DOHH2 (cell line): Measurements from ENCODE around the gene CCDC32.

ENCODE experiments used
- H3F3A ChIP-seq: fragments of 200-600 bp; sonication (generic), shearing (Covaris generic); 2 replicates; pipeline ENCODE4 v1.6.0; 2016; ENCODE audit warnings: antibody characterized with exemption, mild to moderate bottlenecking; ENCODE audit not compliant: control insufficient read depth, insufficient read depth
- H3K27ac ChIP-seq: fragments of 200-600 bp; sonication (generic); 2 replicates; pipeline ENCODE4 v1.5.1; 2014; ENCODE audit warnings: low read depth, mild to moderate bottlenecking, low read length, moderate library complexity
- H3K27me3 ChIP-seq: fragments of 200-600 bp; sonication (generic); 2 replicates; pipeline ENCODE4 v1.6.1; 2014; ENCODE audit warnings: mild to moderate bottlenecking, low read length, mixed read lengths; ENCODE audit not compliant: control insufficient read depth
- H3K36me3 ChIP-seq: fragments of 200-600 bp; sonication (generic); 2 replicates; pipeline ENCODE4 v1.6.1; 2014; ENCODE audit warnings: mild to moderate bottlenecking, low read length, moderate library complexity, mixed read lengths; ENCODE audit not compliant: control insufficient read depth
- H3K4me1 ChIP-seq: fragments of 200-600 bp; sonication (generic); 2 replicates; pipeline ENCODE4 v1.6.1; 2014; ENCODE audit warnings: mild to moderate bottlenecking, low read length, mixed read lengths; ENCODE audit not compliant: control insufficient read depth
- H3K4me2 ChIP-seq: fragments of 200-600 bp; sonication (generic); 2 replicates; pipeline ENCODE4 v1.6.0; 2014; ENCODE audit warnings: mild to moderate bottlenecking, low read length, moderate library complexity
- H3K4me3 ChIP-seq: fragments of 200-600 bp; sonication (generic); 2 replicates; pipeline ENCODE4 v1.5.1; 2014; ENCODE audit warnings: mild to moderate bottlenecking, low read length, mixed read lengths
- H3K79me2 ChIP-seq: fragments of 200-600 bp; sonication (generic); 2 replicates; pipeline ENCODE4 v1.6.1; 2014; ENCODE audit warnings: mild to moderate bottlenecking, low read length, mixed read lengths; ENCODE audit not compliant: control insufficient read depth
- H3K9me2 ChIP-seq: fragments of 200-600 bp; sonication (generic); replicated peaks from 2 replicates; pipeline ENCODE4 v1.6.1; 2014; ENCODE audit warnings: mild to moderate bottlenecking, low read length, mixed read lengths; ENCODE audit not compliant: control insufficient read depth
- H3K9me3 ChIP-seq: fragments of 200-600 bp; sonication (generic); 2 replicates; pipeline ENCODE4 v1.6.1; 2014; ENCODE audit warnings: antibody characterized with exemption, low read length, mixed read lengths; ENCODE audit not compliant: control insufficient read depth, insufficient read depth
- H4K20me1 ChIP-seq: fragments of 200-600 bp; sonication (generic); 2 replicates; pipeline ENCODE4 v1.6.0; 2014; ENCODE audit warnings: low read depth, mild to moderate bottlenecking, antibody characterized with exemption, low read length, moderate library complexity; ENCODE audit not compliant: control insufficient read depth, insufficient read depth
- CTCF ChIP-seq: fragments of 200-600 bp; sonication (generic); IDR thresholded peaks from one replicate; pipeline ENCODE4 v1.5.1; 2014; ENCODE audit warnings: antibody characterized with exemption, mild to moderate bottlenecking, low read depth, low read length; ENCODE audit not compliant: poor library complexity, severe bottlenecking
- EZH2phosphoT487 ChIP-seq: fragments of 200-600 bp; sonication (generic); IDR thresholded peaks from 2 replicates; pipeline ENCODE4 v1.6.1; 2017; ENCODE audit warnings: borderline replicate concordance, mild to moderate bottlenecking, antibody characterized with exemption, low read length, moderate library complexity, mixed read lengths

CCDC32 gene

GRCh38 chr15:40523611-40524010, 41.2 kb downstream of the CCDC32 start:
- H4K20me1 ChIP-seq = no peaks in the 10 kb centered on the region
- H3F3A ChIP-seq = no peaks in the 10 kb centered on the region; the same call in 1 of the 2 replicates
- H3K4me2 ChIP-seq = no peak overlapping the region
- no peak overlapping the region for H3K27ac ChIP-seq
- no peaks in the 10 kb centered on the region for H3K79me2 ChIP-seq
- H3K27me3 ChIP-seq = peaks cover 16% of the 10 kb centered on the region
- no peaks in the 10 kb centered on the region for H3K9me2 ChIP-seq
- H3K36me3 ChIP-seq = no peaks in the 10 kb centered on the region
- no peak overlapping the region for H3K4me3 ChIP-seq
- TF ChIP-seq CTCF = no peak
- TF ChIP-seq EZH2phosphoT487 = no peak
- H3K9me3 ChIP-seq = no peaks in the 10 kb centered on the region
- peaks cover 11% of the 10 kb centered on the region for H3K4me1 ChIP-seq

- no peaks in the 10 kb centered on the region for H3F3A ChIP-seq
- H3K36me3 ChIP-seq = no peaks in the 10 kb centered on the region
- peaks cover 16% of the 10 kb centered on the region for H3K4me1 ChIP-seq
- H3K4me2 ChIP-seq = no peak overlapping the region
- no peaks in the 10 kb centered on the region for H3K79me2 ChIP-seq
- no peak overlapping the region for H3K4me3 ChIP-seq
- no peak for TF ChIP-seq EZH2phosphoT487
- no peak for TF ChIP-seq CTCF
- H3K9me2 ChIP-seq = no peaks in the 10 kb centered on the region
- H3K27me3 ChIP-seq = peaks cover 30% of the 10 kb centered on the region
- no peak overlapping the region for H3K27ac ChIP-seq
- no peaks in the 10 kb centered on the region for H4K20me1 ChIP-seq
- no peaks in the 10 kb centered on the region for H3K9me3 ChIP-seq
Observed at GRCh38 chr15:40516322-40516721, 48.5 kb downstream of the CCDC32 start.

GRCh38 chr15:40513609-40514008, 51.2 kb downstream of the CCDC32 start:
- no peak overlapping the region for H3K4me2 ChIP-seq
- H3K4me1 ChIP-seq = peaks cover 13% of the 10 kb centered on the region
- H3F3A ChIP-seq = no peaks in the 10 kb centered on the region
- H4K20me1 ChIP-seq = no peaks in the 10 kb centered on the region
- no peaks in the 10 kb centered on the region for H3K79me2 ChIP-seq
- TF ChIP-seq EZH2phosphoT487 (no peak), CTCF (no peak)
- H3K36me3 ChIP-seq = no peaks in the 10 kb centered on the region
- no peak overlapping the region for H3K4me3 ChIP-seq
- H3K27me3 ChIP-seq = peaks cover 40% of the 10 kb centered on the region
- H3K27ac ChIP-seq = no peak overlapping the region
- no peaks in the 10 kb centered on the region for H3K9me2 ChIP-seq
- no peaks in the 10 kb centered on the region for H3K9me3 ChIP-seq

- H3K27me3 ChIP-seq = peaks cover 51% of the 10 kb centered on the region
Observed at GRCh38 chr15:40512440-40512839, 52.4 kb downstream of the CCDC32 start.

More at GRCh38 chr15:40512440-40512839, 52.4 kb downstream of the CCDC32 start:
- Histone ChIP-seq H3K4me1 (peaks cover 13% of the 10 kb centered on the region), H3K79me2 (no peaks in the 10 kb centered on the region), H3K4me3 (no peak overlapping the region), H4K20me1 (no peaks in the 10 kb centered on the region), H3K36me3 (no peaks in the 10 kb centered on the region), H3K9me3 (no peaks in the 10 kb centered on the region), H3F3A (no peaks in the 10 kb centered on the region), H3K27ac (no peak overlapping the region), H3K9me2 (no peaks in the 10 kb centered on the region), H3K4me2 (no peak overlapping the region)
- TF ChIP-seq EZH2phosphoT487 (no peak), CTCF (no peak)
